Ramos (cell line): Measurements from ENCODE around the gene ORMDL3.
"Not testable (repeated sequence)": the region's sequence is repeated elsewhere in the genome, so short reads cannot be mapped to it uniquely, and the experiment has no call there.

Experiments
- in situ Hi-C: fragments of 300-500 bp; cut with MboI; formaldehyde crosslinking; loops from one replicate; pipeline ENCODE4 v1.14.3; 2022; ENCODE audit warnings: low sequenced_read_pairs; ENCODE audit not compliant: unreplicated experiment

Gene ORMDL3

GRCh38 chr17:39894681-39895376, 32.6 kb downstream of the ORMDL3 start:
- in situ Hi-C loops, result no loop called here

DNA sequence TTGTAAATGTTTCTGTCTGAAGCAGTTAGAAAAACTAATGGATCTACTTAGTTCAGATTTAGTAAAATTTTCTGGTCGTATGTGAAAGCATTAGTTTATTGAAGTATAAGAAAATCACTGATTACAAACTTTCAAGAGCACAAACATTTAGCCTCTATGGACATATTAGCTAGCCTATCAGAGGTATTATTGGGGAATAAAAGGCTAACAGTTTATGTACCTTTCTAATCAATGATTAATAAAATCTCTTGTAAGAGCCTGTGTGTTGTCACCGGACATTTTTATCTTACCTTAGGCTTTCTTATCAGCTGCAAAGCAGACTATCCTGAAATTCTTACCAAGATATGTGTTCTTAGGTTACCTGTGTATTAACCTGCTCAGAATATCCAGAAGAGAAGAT, 38.2 kb downstream of the ORMDL3 start:
- in situ Hi-C loops, result no loop called here

GRCh38 chr17:39887078-39887477, 40.3 kb downstream of the ORMDL3 start:
- in situ Hi-C loops, result no loop called here

DNA sequence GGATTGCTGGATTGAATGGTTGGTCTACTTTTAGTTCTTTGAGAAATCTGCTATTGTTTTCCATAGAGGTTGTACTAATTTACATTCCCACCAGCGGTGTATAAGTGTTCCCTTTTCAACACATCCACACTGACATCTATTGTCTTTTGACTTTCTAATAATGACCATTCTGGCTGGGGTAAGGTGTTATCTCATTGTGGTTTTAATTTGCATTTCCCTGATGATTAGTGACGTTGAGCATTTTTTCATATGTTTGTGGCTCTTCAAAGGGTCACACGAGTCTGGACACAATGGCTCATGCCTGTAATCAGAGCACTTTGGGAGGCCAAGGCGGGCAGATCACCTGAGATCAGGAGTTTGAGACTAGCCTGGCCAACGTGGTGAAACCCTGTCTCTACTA, 41.3 kb downstream of the ORMDL3 start:
- in situ Hi-C loops, result not testable (repeated sequence)

GRCh38 chr17:39872751-39873150, 54.6 kb downstream of the ORMDL3 start:
- in situ Hi-C loops, result no loop called here

GRCh38 chr17:39871801-39872200, 55.6 kb downstream of the ORMDL3 start:
- in situ Hi-C loops, result no loop called here
